GM21360 (cell line): ENCODE results near the gene ATF3.
A peak's percentile ranks its signal among the peaks of the same experiment; 100 is the strongest.
"Not testable (repeated sequence)": the region's sequence is repeated elsewhere in the genome, so short reads cannot be mapped to it uniquely, and the experiment has no call there.

Experiments
- ATAC-seq: cut with Tn5 transposase; IDR thresholded peaks from one replicate; pipeline ENCODE4 v1.9.1; 2021; ENCODE audit warnings: mild to moderate bottlenecking, moderate library complexity; ENCODE audit not compliant: unreplicated experiment

ATF3 gene

GRCh38 chr1:212649020-212649419 lies 40.5 kb downstream of the ATF3 start:
- ATAC-seq, result no peak

- no peak for ATAC-seq
Measured at GRCh38 chr1:212650228-212650627, 41.7 kb downstream of the ATF3 start.

- no peak for ATAC-seq
Measured at GRCh38 chr1:212651521-212651920, 43.0 kb downstream of the ATF3 start.

- ATAC-seq, result no peak
Measured at GRCh38 chr1:212651977-212652376, 43.4 kb downstream of the ATF3 start.

- no peak for ATAC-seq
Measured at GRCh38 chr1:212652609-212653008, 44.0 kb downstream of the ATF3 start.

GRCh38 chr1:212655668-212656440 lies 47.3 kb downstream of the ATF3 start:
- no peak for ATAC-seq

- ATAC-seq, result no peak
Measured at GRCh38 chr1:212656730-212657129, 48.2 kb downstream of the ATF3 start.

GRCh38 chr1:212658250-212658649 lies 49.7 kb downstream of the ATF3 start:
- ATAC-seq, result not testable (repeated sequence)

GRCh38 chr1:212664409-212665199 lies 56.0 kb downstream of the ATF3 start:
- no peak for ATAC-seq

- ATAC-seq, result peak; percentile 89
Measured at GRCh38 chr1:212665241-212666115, 56.9 kb downstream of the ATF3 start.

GRCh38 chr1:212666116-212666775 lies 57.7 kb downstream of the ATF3 start:
- ATAC-seq, result no peak

GRCh38 chr1:212667223-212668139 lies 58.9 kb downstream of the ATF3 start:
- ATAC-seq, result no peak

GRCh38 chr1:212668477-212668876 lies 59.9 kb downstream of the ATF3 start:
- no peak for ATAC-seq

GRCh38 chr1:212669102-212669501 lies 60.5 kb downstream of the ATF3 start:
- no peak for ATAC-seq

GRCh38 chr1:212669600-212669999 lies 61.0 kb downstream of the ATF3 start:
- no peak for ATAC-seq

GRCh38 chr1:212670301-212670700 lies 61.7 kb downstream of the ATF3 start:
- no peak for ATAC-seq
